ENCODE data around the gene TSHZ2. TPM values are rescaled to one million over a fixed set of nuclear protein-coding genes. Genes with fewer than 3 reads are reported as not detected.

Gene TSHZ2
- total RNA-seq, 1 donor from 2014 or later = 9.9 TPM

DNA sequence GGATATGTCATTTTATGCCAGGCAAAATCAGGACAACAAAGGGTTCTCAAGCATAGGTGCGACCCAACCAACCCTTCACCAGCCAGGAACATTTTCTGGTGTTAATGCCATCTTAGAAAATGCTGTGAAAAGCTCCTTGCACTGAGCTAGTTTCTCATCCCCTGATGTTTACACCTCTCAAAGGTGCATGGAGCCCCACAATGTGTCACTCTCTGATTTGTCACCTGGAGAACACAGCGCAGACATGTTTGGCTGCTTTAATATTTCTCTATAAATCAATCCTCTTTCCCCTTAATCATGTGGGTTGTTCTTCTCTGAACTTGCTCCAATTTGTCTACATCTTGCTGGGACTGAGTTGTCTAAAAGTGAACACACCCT is 244.3 kb downstream of the TSHZ2 start:
- Histone ChIP-seq H3K36me3 (ENCODE audit: control insufficient read depth in 3 of 3, insufficient read depth in 3 of 3, low read length in 3 of 3) (no peaks in the 10 kb centered on the region), H3K9me3 (ENCODE audit: control insufficient read depth in 3 of 3, low read length in 3 of 3) (peaks cover 0 to 2% (median 0%) of the 10 kb centered on the region in 3 donors), H3K4me1 (ENCODE audit: control insufficient read depth in 3 of 3, insufficient read depth in 3 of 3, low read length in 3 of 3) (no peaks in the 10 kb centered on the region), H3K9ac (ENCODE audit: low read depth in 1 of 3, low read length in 3 of 3) (no peak overlapping the region), H3K27ac (ENCODE audit: low read depth, low read length) (no peak overlapping the region), H3K27me3 (ENCODE audit: control insufficient read depth in 3 of 3, insufficient read depth in 3 of 3, low read length in 3 of 3) (no peaks in the 10 kb centered on the region), H3K4me3 (ENCODE audit: low read length in 3 of 3) (peak overlapping the region in 1 of 3 donors; percentile 38)

DNA sequence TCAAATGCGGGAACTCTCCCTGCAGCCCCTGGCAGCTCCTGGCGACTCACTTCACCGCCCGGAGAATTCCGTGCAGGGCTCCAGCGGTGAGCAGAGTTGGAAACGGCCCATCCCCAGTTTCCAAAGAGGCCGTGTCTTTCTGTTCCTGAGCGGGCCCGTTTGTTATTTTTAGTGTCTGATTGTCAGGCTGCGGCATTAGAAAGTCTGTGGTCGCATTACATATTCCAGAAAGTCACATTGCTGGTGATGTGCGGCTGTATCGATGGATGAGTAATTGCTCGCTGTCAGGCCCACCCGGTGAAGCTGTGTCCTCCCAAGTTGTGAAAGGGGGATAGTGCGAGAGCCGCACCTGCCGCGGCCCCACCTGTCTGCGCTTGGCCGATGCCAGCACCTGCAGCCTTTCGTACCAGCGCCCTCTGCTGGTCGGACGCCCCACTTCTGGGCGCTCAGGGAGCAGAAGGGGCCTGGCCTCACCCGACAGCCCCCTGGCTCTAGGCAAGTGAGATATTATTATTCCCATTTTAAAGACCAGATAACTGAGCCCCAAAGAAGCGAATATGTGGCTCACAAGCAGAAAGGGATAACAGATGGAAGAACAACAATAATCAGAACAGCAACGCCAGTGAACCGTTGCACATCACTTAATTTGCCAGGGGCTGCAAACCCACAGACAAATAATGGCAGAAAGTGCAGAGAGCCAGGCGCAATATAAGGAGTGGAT is 244.9 kb downstream of the TSHZ2 start:
- Histone ChIP-seq H3K9me3 (ENCODE audit: control insufficient read depth in 3 of 3, low read length in 3 of 3) (peaks cover 0 to 2% (median 0%) of the 10 kb centered on the region in 3 donors), H3K4me3 (ENCODE audit: low read length in 3 of 3) (peak overlapping the region; percentile 20 to 58 (median 38)), H3K9ac (ENCODE audit: low read depth in 1 of 3, low read length in 3 of 3) (no peak overlapping the region), H3K27me3 (ENCODE audit: control insufficient read depth in 3 of 3, insufficient read depth in 3 of 3, low read length in 3 of 3) (no peaks in the 10 kb centered on the region), H3K36me3 (ENCODE audit: control insufficient read depth in 3 of 3, insufficient read depth in 3 of 3, low read length in 3 of 3) (no peaks in the 10 kb centered on the region), H3K4me1 (ENCODE audit: control insufficient read depth in 3 of 3, insufficient read depth in 3 of 3, low read length in 3 of 3) (no peaks in the 10 kb centered on the region), H3K27ac (ENCODE audit: low read depth, low read length) (no peak overlapping the region)

DNA sequence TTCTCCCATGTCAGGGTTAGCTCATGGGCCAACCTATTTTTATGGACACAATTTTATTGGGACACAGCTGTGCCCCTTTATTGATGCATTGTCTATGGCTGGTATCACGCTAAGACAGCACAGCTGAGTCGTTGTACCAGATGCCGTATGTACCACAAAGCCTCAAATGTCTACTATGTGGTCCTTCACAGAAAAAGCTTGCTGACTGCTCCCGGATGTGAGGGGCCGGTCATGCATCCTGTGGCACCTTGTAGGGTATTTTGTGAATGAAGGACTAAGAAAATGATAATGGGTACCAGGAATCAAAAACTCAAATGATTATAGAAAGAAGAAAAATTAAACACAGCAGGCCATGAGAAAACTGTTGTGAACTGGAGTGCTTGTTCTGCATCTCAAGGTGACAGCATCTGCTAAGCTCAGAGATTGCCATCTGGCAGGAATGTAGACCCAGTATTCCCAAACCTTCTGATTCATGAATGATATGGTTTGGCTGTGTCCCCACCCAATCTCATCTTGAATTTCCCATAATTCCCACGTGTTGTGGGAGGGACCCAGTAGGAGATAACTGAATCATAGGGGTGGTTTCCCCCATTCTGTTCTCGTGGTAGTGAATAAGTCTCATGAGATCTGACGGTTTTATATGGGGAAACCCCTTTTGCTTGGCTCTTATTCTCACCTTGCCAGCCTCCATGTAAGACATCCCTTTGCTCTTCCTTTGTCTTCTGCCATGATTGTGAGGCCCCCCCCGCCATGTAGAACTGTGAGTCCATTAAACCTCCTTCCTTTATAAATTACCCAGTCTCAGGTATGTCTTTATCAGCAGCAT is 248.5 kb downstream of the TSHZ2 start:
- Histone ChIP-seq H3K9ac (ENCODE audit: low read depth in 1 of 3, low read length in 3 of 3) (no peak overlapping the region), H3K4me1 (ENCODE audit: control insufficient read depth in 3 of 3, insufficient read depth in 3 of 3, low read length in 3 of 3) (no peaks in the 10 kb centered on the region), H3K27ac (ENCODE audit: low read depth, low read length) (no peak overlapping the region), H3K4me3 (ENCODE audit: low read length in 3 of 3) (no peak overlapping the region), H3K36me3 (ENCODE audit: control insufficient read depth in 3 of 3, insufficient read depth in 3 of 3, low read length in 3 of 3) (no peaks in the 10 kb centered on the region), H3K9me3 (ENCODE audit: control insufficient read depth in 3 of 3, low read length in 3 of 3) (peaks cover 0 to 2% (median 0%) of the 10 kb centered on the region in 3 donors), H3K27me3 (ENCODE audit: control insufficient read depth in 3 of 3, insufficient read depth in 3 of 3, low read length in 3 of 3) (no peaks in the 10 kb centered on the region)

DNA sequence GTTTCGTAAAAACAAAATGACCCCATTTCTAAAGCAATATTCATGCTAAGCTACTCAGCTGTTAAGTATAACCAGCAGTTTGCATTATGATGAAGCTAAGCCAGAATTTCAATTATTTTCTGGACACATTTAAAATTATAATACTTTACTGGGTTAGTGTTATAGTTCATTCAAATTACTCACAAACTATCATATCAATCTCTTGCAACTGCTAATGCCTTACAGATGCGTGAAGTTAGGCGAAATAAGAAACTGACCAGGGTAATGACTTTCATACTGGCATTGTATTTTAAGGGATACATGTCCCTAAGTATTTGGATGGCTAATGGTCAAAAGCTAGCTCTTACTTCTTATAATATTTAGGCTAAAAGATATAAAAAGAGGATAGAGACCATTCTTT is 249.6 kb downstream of the TSHZ2 start:
- H3K4me3 ChIP-seq (ENCODE audit: low read length in 3 of 3) = no peak overlapping the region
- no peak overlapping the region for H3K27ac ChIP-seq (ENCODE audit: low read depth, low read length)
- H3K36me3 ChIP-seq (ENCODE audit: control insufficient read depth in 3 of 3, insufficient read depth in 3 of 3, low read length in 3 of 3) = no peaks in the 10 kb centered on the region
- H3K9ac ChIP-seq (ENCODE audit: low read depth in 1 of 3, low read length in 3 of 3) = no peak overlapping the region
- no peaks in the 10 kb centered on the region for H3K27me3 ChIP-seq (ENCODE audit: control insufficient read depth in 3 of 3, insufficient read depth in 3 of 3, low read length in 3 of 3)
- H3K9me3 ChIP-seq (ENCODE audit: control insufficient read depth in 3 of 3, low read length in 3 of 3) = peaks cover 0 to 2% (median 0%) of the 10 kb centered on the region in 3 donors
- H3K4me1 ChIP-seq (ENCODE audit: control insufficient read depth in 3 of 3, insufficient read depth in 3 of 3, low read length in 3 of 3) = no peaks in the 10 kb centered on the region

DNA sequence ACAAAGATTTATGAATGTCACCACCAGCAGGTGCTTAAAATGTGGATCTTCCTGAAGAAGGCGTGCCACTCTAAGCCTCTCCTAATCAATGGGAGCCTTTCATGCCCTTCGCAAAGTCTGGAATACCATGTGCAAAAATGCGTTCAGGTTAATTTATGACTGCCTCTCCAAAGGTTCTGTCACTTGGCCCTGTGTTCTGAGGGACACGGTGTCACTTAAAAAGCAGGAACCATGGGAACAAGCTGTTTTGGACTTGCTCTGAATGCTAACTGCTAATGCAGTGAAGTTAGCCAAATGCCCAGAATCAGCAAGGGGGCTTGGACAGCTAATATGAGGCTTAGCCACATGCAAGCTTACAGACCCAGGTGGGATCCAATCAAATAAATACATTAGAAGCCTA is 250.3 kb downstream of the TSHZ2 start:
- Histone ChIP-seq H3K4me3 (ENCODE audit: low read length in 3 of 3) (no peak overlapping the region), H3K36me3 (ENCODE audit: control insufficient read depth in 3 of 3, insufficient read depth in 3 of 3, low read length in 3 of 3) (no peaks in the 10 kb centered on the region), H3K9me3 (ENCODE audit: control insufficient read depth in 3 of 3, low read length in 3 of 3) (peaks cover 0 to 2% (median 0%) of the 10 kb centered on the region in 3 donors), H3K27me3 (ENCODE audit: control insufficient read depth in 3 of 3, insufficient read depth in 3 of 3, low read length in 3 of 3) (no peaks in the 10 kb centered on the region), H3K9ac (ENCODE audit: low read depth in 1 of 3, low read length in 3 of 3) (no peak overlapping the region), H3K4me1 (ENCODE audit: control insufficient read depth in 3 of 3, insufficient read depth in 3 of 3, low read length in 3 of 3) (no peaks in the 10 kb centered on the region), H3K27ac (ENCODE audit: low read depth, low read length) (no peak overlapping the region)

DNA sequence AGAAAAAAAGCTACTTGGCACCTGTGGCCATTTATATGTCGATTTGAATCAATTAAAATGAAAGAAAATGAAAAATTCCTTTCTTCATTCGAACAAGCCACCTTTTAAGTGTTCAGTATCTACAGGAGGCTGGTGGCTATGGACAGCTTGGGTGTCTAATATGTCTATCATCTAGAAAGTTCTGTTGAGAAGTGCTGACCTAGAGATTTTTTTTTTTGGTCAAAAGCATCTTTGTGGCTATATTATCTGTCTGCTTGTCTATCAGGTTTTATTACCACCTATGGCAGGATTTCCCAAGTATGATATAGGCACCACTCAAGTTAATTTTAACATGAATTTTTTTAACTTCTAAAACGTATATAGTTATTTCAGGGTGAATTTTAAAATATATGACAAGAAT is 250.8 kb downstream of the TSHZ2 start:
- Histone ChIP-seq H3K4me3 (ENCODE audit: low read length in 3 of 3) (no peak overlapping the region), H3K36me3 (ENCODE audit: control insufficient read depth in 3 of 3, insufficient read depth in 3 of 3, low read length in 3 of 3) (no peaks in the 10 kb centered on the region), H3K9ac (ENCODE audit: low read depth in 1 of 3, low read length in 3 of 3) (no peak overlapping the region), H3K27me3 (ENCODE audit: control insufficient read depth in 3 of 3, insufficient read depth in 3 of 3, low read length in 3 of 3) (no peaks in the 10 kb centered on the region), H3K4me1 (ENCODE audit: control insufficient read depth in 3 of 3, insufficient read depth in 3 of 3, low read length in 3 of 3) (no peaks in the 10 kb centered on the region), H3K9me3 (ENCODE audit: control insufficient read depth in 3 of 3, low read length in 3 of 3) (peaks cover 0 to 2% (median 0%) of the 10 kb centered on the region in 3 donors), H3K27ac (ENCODE audit: low read depth, low read length) (no peak overlapping the region)

DNA sequence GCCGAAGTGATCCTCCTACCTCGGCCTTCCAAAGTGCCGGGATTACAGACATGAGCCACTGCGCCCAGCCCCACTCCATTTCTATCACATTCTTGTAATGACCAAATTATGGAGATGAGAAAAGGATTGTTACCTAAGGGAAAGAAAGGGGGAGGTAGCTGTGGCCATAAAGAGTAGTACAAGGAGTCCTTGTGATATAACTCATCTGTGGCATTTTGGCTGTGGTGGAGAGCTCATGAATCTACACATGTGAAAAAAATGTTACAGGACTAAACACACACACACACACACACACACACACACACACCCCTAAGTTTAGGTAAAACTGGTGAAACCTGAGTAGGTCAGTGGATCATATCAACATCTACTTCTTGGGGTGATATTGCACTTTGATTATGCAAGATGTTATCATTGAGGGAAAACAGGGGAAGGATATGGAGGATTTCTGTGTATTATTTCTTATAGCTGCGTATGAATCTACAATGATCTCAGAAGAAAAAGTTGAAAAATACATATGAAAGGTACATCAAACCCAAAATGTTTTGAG is 251.5 kb downstream of the TSHZ2 start:
- Histone ChIP-seq H3K9ac (ENCODE audit: low read depth in 1 of 3, low read length in 3 of 3) (no peak overlapping the region), H3K27me3 (ENCODE audit: control insufficient read depth in 3 of 3, insufficient read depth in 3 of 3, low read length in 3 of 3) (no peaks in the 10 kb centered on the region)

DNA sequence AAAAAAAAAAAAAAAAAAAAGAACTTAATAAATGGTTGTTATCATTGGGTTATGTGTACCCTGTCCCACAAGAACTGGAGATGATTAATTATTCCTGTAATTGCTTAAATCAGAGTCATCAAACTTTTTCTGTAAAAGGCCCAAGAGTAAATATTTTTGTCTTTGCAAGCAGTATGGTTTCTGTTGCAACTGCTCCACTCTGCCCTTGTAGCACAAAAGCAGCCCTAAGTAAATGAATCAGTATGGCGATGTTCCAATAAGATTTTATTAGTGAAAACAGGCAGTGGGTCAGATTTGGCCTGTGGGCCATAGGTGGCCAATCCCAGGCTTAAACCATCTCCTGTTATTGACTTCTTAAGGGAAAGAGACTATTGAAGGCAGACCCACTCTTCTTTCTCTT is 252.7 kb downstream of the TSHZ2 start:
- H3K9me3 ChIP-seq (ENCODE audit: control insufficient read depth in 3 of 3, low read length in 3 of 3) = peaks cover 0 to under 1% (median 0%) of the 10 kb centered on the region in 3 donors
- no peak overlapping the region for H3K4me3 ChIP-seq (ENCODE audit: low read length in 3 of 3)
- no peak overlapping the region for H3K9ac ChIP-seq (ENCODE audit: low read depth in 1 of 3, low read length in 3 of 3)
- no peaks in the 10 kb centered on the region for H3K4me1 ChIP-seq (ENCODE audit: control insufficient read depth in 3 of 3, insufficient read depth in 3 of 3, low read length in 3 of 3)
- no peak overlapping the region for H3K27ac ChIP-seq (ENCODE audit: low read depth, low read length)
- no peaks in the 10 kb centered on the region for H3K27me3 ChIP-seq (ENCODE audit: control insufficient read depth in 3 of 3, insufficient read depth in 3 of 3, low read length in 3 of 3)
- no peaks in the 10 kb centered on the region for H3K36me3 ChIP-seq (ENCODE audit: control insufficient read depth in 3 of 3, insufficient read depth in 3 of 3, low read length in 3 of 3)

More for the DNA sequence above, 251.5 kb downstream of the TSHZ2 start:
- Histone ChIP-seq H3K27ac (ENCODE audit: low read depth, low read length) (no peak overlapping the region), H3K4me3 (ENCODE audit: low read length in 3 of 3) (no peak overlapping the region), H3K36me3 (ENCODE audit: control insufficient read depth in 3 of 3, insufficient read depth in 3 of 3, low read length in 3 of 3) (no peaks in the 10 kb centered on the region), H3K4me1 (ENCODE audit: control insufficient read depth in 3 of 3, insufficient read depth in 3 of 3, low read length in 3 of 3) (no peaks in the 10 kb centered on the region), H3K9me3 (ENCODE audit: control insufficient read depth in 3 of 3, low read length in 3 of 3) (peaks cover 0 to 2% (median 0%) of the 10 kb centered on the region in 3 donors)

DNA sequence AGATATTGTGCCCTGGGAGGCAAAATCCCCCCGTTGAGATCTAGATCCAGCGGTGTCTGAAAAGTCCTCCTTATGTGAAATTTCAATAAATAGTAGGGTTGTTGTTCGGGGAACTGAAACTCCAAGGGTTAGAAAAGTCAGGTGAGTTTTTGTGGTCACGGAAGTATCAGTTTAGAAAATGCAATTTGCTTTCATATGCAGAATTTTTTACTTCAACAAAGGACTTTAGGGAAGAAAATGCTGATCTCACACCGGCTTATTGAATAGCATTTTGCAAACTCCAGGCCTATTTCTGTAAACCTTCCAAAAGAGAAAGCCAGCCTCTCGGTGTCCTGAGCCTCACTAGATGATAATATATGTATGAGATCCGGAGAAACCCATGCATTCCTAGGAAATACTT is 254.7 kb downstream of the TSHZ2 start:
- Histone ChIP-seq H3K36me3 (ENCODE audit: control insufficient read depth in 3 of 3, insufficient read depth in 3 of 3, low read length in 3 of 3) (no peaks in the 10 kb centered on the region), H3K4me3 (ENCODE audit: low read length in 3 of 3) (no peak overlapping the region), H3K9me3 (ENCODE audit: control insufficient read depth in 3 of 3, low read length in 3 of 3) (no peaks in the 10 kb centered on the region), H3K9ac (ENCODE audit: low read depth in 1 of 3, low read length in 3 of 3) (no peak overlapping the region), H3K27ac (ENCODE audit: low read depth, low read length) (no peak overlapping the region), H3K27me3 (ENCODE audit: control insufficient read depth in 3 of 3, insufficient read depth in 3 of 3, low read length in 3 of 3) (no peaks in the 10 kb centered on the region), H3K4me1 (ENCODE audit: control insufficient read depth in 3 of 3, insufficient read depth in 3 of 3, low read length in 3 of 3) (no peaks in the 10 kb centered on the region)

DNA sequence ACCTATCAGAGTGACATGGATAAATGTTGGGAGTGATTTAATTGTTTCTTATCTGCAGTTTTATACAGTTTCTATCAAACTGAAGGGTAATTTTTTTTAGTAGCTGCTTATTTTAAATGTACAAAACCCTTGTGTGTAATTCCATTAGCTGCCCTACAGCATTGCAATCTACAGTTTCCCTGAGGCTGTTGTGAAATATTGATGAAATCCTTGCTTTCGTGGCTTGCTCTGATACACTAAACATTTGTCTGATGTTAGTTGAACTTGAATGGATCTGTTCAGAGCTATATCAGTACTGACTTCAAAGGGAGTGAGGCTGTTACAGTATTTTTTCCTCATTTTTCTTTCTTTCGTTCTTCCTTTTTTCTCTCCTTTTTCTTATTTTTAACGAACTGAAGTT is 255.4 kb downstream of the TSHZ2 start:
- no peaks in the 10 kb centered on the region for H3K36me3 ChIP-seq (ENCODE audit: control insufficient read depth in 3 of 3, insufficient read depth in 3 of 3, low read length in 3 of 3)
- no peaks in the 10 kb centered on the region for H3K9me3 ChIP-seq (ENCODE audit: control insufficient read depth in 3 of 3, low read length in 3 of 3)
- no peak overlapping the region for H3K27ac ChIP-seq (ENCODE audit: low read depth, low read length)
- no peak overlapping the region for H3K9ac ChIP-seq (ENCODE audit: low read depth in 1 of 3, low read length in 3 of 3)
- no peak overlapping the region for H3K4me3 ChIP-seq (ENCODE audit: low read length in 3 of 3)
- no peaks in the 10 kb centered on the region for H3K27me3 ChIP-seq (ENCODE audit: control insufficient read depth in 3 of 3, insufficient read depth in 3 of 3, low read length in 3 of 3)
- no peaks in the 10 kb centered on the region for H3K4me1 ChIP-seq (ENCODE audit: control insufficient read depth in 3 of 3, insufficient read depth in 3 of 3, low read length in 3 of 3)

Measured in skeletal muscle tissue (tissue), 4 donors.